HEK293 (cell line): ENCODE data around the gene PKP4.
"Not testable (repeated sequence)": the region's sequence is repeated elsewhere in the genome, so short reads cannot be mapped to it uniquely, and the experiment has no call there.

Experiments
- CTCF ChIA-PET: fragments of 350-600 bp; formaldehyde crosslinking; extraction: SDS; loops from one replicate; lab custom pipeline; 2021; ENCODE audit warnings: antibody characterized with exemption; lab: Yijun Ruan, JAX
- POLR2A ChIA-PET: fragments of 300-600 bp; formaldehyde crosslinking; extraction: SDS; loops from one replicate; lab custom pipeline; 2020; ENCODE audit warnings: antibody characterized with exemption, inconsistent platforms; lab: Yijun Ruan, JAX
- H3K27ac ChIP-seq: fragments of 200-500 bp; sonication (Bioruptor generic); 2 replicates; pipeline ENCODE4 v1.5.1; 2014; ENCODE audit warnings: low read depth, low read length, control low read depth, inconsistent platforms; ENCODE audit errors: extremely low read depth
- H3K36me3 ChIP-seq, 2 experiments: fragments of 200-500 bp in 1 of 2; sonication (Bioruptor generic) in 1 of 2; 1 replicate in 1 of 2; 2 replicates in 1 of 2; pipeline ENCODE4 v1.5.1; 2014 to 2017; ENCODE audit warnings: inconsistent platforms in 2 of 2, low read length in 2 of 2; ENCODE audit not compliant: control insufficient read depth in 2 of 2, insufficient read depth in 1 of 2
- H3K4me1 ChIP-seq: fragments of 200-500 bp; sonication (Bioruptor generic); 2 replicates; pipeline ENCODE4 v1.5.1; 2014; ENCODE audit warnings: mild to moderate bottlenecking, low read length, inconsistent platforms; ENCODE audit not compliant: control insufficient read depth, insufficient read depth
- H3K4me3 ChIP-seq: 2 replicates; pipeline ENCODE4 v1.5.1; 2011; ENCODE audit warnings: low read depth, mild to moderate bottlenecking, control low read depth, low read length, moderate library complexity
- H3K9me3 ChIP-seq: fragments of 200-500 bp; sonication (Bioruptor generic); 2 replicates; pipeline ENCODE4 v1.5.1; 2014; ENCODE audit warnings: low read depth, low read length, inconsistent platforms; ENCODE audit not compliant: control insufficient read depth, insufficient read depth
- GFI1B ChIP-seq: fragments of 450-650 bp; formaldehyde crosslinking; IDR thresholded peaks from 2 replicates; pipeline ENCODE4 v1.5.1; 2016; ENCODE audit warnings: missing biosample characterization, missing genetic modification characterization
- GLI4 ChIP-seq: fragments of 450-650 bp; formaldehyde crosslinking; IDR thresholded peaks from 2 replicates; pipeline ENCODE4 v1.5.1; 2016; ENCODE audit warnings: missing biosample characterization, missing genetic modification characterization
- GLIS1 ChIP-seq: fragments of 450-650 bp; formaldehyde crosslinking; IDR thresholded peaks from 2 replicates; pipeline ENCODE4 v1.5.1; 2016; ENCODE audit warnings: missing biosample characterization, missing genetic modification characterization
- ZEB2 ChIP-seq: fragments of 450-650 bp; formaldehyde crosslinking; IDR thresholded peaks from 2 replicates; pipeline ENCODE4 v1.5.1; 2016; ENCODE audit warnings: missing biosample characterization, missing genetic modification characterization
- ZNF24 ChIP-seq: fragments of 450-650 bp; formaldehyde crosslinking; IDR thresholded peaks from 2 replicates; pipeline ENCODE4 v1.5.1; 2016; ENCODE audit warnings: missing biosample characterization, missing genetic modification characterization
- ZNF510 ChIP-seq: fragments of 450-650 bp; formaldehyde crosslinking; IDR thresholded peaks from 2 replicates; pipeline ENCODE4 v1.5.1; 2018; ENCODE audit warnings: mild to moderate bottlenecking, missing genetic modification characterization, missing biosample characterization; ENCODE audit not compliant: insufficient replicate concordance
- ZNF558 ChIP-seq: fragments of 450-650 bp; formaldehyde crosslinking; IDR thresholded peaks from 2 replicates; pipeline ENCODE4 v1.5.1; 2016; ENCODE audit warnings: missing biosample characterization, missing genetic modification characterization
- ZNF561 ChIP-seq: fragments of 450-650 bp; IDR thresholded peaks from 2 replicates; pipeline ENCODE4 v1.5.1; 2018; ENCODE audit warnings: missing biosample characterization, missing genetic modification characterization, borderline replicate concordance
- ZNF629 ChIP-seq: fragments of 450-650 bp; formaldehyde crosslinking; IDR thresholded peaks from 2 replicates; pipeline ENCODE4 v1.5.1; 2017; ENCODE audit warnings: missing biosample characterization, missing genetic modification characterization
- ZNF664 ChIP-seq: fragments of 450-650 bp; formaldehyde crosslinking; IDR thresholded peaks from 2 replicates; pipeline ENCODE4 v1.5.1; 2016; ENCODE audit warnings: missing biosample characterization, missing genetic modification characterization
- ZNF776 ChIP-seq: fragments of 450-650 bp; formaldehyde crosslinking; IDR thresholded peaks from 2 replicates; pipeline ENCODE4 v1.5.0; 2017; ENCODE audit warnings: missing biosample characterization, missing genetic modification characterization, borderline replicate concordance
- ZSCAN16 ChIP-seq: fragments of 450-650 bp; formaldehyde crosslinking; IDR thresholded peaks from 2 replicates; pipeline ENCODE4 v1.5.1; 2016; ENCODE audit warnings: missing biosample characterization, missing genetic modification characterization
- TF ChIP-seq, protein P1 (sequence below): fragments of 450-650 bp; formaldehyde crosslinking; IDR thresholded peaks from 2 replicates; pipeline ENCODE4 v1.5.0; 2017; ENCODE audit warnings: missing biosample characterization, missing genetic modification characterization, borderline replicate concordance
- TF ChIP-seq, protein P2 (sequence below): fragments of 450-650 bp; formaldehyde crosslinking; optimal IDR thresholded peaks from 2 replicates; pipeline ENCODE3; 2016; ENCODE audit warnings: missing biosample characterization, mild to moderate bottlenecking, missing genetic modification characterization
- TF ChIP-seq, protein P3 (sequence below): fragments of 450-650 bp; formaldehyde crosslinking; IDR thresholded peaks from 2 replicates; pipeline ENCODE4 v1.5.1; 2016; ENCODE audit warnings: missing biosample characterization, missing genetic modification characterization
- TF ChIP-seq, protein P4 (sequence below): fragments of 450-650 bp; IDR thresholded peaks from 2 replicates; pipeline ENCODE4 v1.5.1; 2018; ENCODE audit warnings: missing biosample characterization, mild to moderate bottlenecking, missing genetic modification characterization

PKP4 gene

DNA sequence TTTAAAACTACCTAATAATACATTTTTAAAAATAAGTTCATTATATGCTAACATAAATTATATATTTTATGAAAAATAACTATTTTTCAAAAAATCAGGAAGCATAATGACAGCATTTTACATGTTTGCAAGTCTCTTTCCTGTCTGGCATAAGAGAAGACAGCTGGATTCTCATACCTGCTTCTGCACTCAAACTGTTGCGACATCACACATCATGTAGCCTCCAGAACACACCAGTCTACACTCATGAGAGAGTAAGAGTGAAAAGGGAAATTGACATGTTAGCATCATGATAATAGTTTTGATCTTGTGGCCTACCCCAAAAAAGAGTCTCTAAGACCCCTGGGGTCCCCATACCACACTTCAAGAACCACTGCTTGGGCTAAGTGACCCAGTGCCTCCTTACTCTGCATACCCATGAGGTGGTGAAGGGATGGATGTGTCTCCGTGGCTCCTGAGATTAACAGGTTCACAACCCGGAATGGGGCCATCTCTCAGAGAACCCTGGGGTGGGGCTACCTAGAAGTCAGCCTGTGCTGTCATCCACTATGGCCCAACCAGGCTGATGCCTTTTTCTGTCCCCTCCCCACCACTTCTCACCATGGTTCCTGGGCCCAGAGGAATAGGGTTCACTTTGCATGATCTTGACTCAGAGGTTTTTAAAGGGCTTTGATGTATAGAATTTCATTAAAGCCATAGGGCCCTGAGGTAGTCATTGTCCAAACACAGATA, 235.8 kb downstream of the PKP4 start (continued):
- TF ChIP-seq, protein P1, sequence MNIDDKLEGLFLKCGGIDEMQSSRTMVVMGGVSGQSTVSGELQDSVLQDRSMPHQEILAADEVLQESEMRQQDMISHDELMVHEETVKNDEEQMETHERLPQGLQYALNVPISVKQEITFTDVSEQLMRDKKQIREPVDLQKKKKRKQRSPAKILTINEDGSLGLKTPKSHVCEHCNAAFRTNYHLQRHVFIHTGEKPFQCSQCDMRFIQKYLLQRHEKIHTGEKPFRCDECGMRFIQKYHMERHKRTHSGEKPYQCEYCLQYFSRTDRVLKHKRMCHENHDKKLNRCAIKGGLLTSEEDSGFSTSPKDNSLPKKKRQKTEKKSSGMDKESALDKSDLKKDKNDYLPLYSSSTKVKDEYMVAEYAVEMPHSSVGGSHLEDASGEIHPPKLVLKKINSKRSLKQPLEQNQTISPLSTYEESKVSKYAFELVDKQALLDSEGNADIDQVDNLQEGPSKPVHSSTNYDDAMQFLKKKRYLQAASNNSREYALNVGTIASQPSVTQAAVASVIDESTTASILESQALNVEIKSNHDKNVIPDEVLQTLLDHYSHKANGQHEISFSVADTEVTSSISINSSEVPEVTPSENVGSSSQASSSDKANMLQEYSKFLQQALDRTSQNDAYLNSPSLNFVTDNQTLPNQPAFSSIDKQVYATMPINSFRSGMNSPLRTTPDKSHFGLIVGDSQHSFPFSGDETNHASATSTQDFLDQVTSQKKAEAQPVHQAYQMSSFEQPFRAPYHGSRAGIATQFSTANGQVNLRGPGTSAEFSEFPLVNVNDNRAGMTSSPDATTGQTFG, result no peak
- TF ChIP-seq, protein P2, sequence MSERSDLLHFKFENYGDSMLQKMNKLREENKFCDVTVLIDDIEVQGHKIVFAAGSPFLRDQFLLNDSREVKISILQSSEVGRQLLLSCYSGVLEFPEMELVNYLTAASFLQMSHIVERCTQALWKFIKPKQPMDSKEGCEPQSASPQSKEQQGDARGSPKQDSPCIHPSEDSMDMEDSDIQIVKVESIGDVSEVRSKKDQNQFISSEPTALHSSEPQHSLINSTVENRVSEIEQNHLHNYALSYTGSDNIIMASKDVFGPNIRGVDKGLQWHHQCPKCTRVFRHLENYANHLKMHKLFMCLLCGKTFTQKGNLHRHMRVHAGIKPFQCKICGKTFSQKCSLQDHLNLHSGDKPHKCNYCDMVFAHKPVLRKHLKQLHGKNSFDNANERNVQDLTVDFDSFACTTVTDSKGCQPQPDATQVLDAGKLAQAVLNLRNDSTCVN (tag by site-specific recombination), result no peak
- TF ChIP-seq, protein P3, sequence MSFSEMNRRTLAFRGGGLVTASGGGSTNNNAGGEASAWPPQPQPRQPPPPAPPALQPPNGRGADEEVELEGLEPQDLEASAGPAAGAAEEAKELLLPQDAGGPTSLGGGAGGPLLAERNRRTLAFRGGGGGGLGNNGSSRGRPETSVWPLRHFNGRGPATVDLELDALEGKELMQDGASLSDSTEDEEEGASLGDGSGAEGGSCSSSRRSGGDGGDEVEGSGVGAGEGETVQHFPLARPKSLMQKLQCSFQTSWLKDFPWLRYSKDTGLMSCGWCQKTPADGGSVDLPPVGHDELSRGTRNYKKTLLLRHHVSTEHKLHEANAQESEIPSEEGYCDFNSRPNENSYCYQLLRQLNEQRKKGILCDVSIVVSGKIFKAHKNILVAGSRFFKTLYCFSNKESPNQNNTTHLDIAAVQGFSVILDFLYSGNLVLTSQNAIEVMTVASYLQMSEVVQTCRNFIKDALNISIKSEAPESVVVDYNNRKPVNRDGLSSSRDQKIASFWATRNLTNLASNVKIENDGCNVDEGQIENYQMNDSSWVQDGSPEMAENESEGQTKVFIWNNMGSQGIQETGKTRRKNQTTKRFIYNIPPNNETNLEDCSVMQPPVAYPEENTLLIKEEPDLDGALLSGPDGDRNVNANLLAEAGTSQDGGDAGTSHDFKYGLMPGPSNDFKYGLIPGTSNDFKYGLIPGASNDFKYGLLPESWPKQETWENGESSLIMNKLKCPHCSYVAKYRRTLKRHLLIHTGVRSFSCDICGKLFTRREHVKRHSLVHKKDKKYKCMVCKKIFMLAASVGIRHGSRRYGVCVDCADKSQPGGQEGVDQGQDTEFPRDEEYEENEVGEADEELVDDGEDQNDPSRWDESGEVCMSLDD (tag by site-specific recombination), result no peak
- TF ChIP-seq, protein P4, sequence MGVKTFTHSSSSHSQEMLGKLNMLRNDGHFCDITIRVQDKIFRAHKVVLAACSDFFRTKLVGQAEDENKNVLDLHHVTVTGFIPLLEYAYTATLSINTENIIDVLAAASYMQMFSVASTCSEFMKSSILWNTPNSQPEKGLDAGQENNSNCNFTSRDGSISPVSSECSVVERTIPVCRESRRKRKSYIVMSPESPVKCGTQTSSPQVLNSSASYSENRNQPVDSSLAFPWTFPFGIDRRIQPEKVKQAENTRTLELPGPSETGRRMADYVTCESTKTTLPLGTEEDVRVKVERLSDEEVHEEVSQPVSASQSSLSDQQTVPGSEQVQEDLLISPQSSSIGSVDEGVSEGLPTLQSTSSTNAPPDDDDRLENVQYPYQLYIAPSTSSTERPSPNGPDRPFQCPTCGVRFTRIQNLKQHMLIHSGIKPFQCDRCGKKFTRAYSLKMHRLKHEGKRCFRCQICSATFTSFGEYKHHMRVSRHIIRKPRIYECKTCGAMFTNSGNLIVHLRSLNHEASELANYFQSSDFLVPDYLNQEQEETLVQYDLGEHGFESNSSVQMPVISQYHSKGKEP (tag by site-specific recombination), result no peak

DNA sequence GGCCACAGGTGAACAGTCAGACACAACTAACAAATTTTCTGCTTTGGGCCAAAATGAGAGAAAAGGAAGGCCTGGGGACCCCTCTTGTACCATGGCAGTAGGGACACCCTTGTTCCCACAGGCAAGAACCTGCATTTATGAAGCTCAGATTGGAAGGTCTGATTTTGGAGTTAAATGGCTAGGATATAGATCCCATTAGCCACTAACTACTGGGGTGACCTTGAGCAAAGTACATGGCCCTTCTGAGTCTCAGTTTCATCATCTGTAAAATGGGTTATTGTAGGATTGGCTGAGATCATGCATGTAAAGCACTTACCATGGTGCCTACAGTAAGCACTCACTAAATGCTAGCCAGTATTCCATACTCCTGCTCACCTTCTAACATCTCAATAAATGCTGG, 236.7 kb downstream of the PKP4 start:
- H3K27ac ChIP-seq, result no peak overlapping the region
- no peaks in the 10 kb centered on the region for H3K36me3 ChIP-seq
- H3K4me1 ChIP-seq, result no peaks in the 10 kb centered on the region
- POLR2A ChIA-PET, result no interaction called here
- H3K9me3 ChIP-seq, result no peaks in the 10 kb centered on the region
- no peak overlapping the region for H3K4me3 ChIP-seq
- no peak for TF ChIP-seq GFI1B
- TF ChIP-seq ZNF664 (tag by site-specific recombination), result peak; percentile 48; the same call in 1 of the 2 replicates
- TF ChIP-seq, all 188 proteins: peak for 1
- CTCF ChIA-PET, result no interaction called here

DNA sequence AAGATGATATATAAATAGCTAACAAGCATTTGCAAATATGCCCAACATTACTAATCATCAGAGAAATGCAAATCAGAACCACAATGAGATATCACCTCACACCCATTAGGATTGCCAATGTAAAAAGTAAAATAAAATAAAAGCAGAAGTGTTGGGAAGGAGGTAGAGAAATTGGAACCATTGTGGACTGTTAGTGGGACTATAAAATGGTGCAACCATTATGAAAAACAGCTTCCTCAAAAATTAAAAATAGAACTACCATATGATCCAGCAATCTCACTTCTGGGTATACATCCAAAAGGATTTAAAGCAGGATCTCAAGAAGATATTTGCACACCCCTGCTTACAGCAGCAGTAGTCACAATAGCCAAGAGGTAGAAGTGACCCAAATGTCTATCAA, 238.6 kb downstream of the PKP4 start:
- CTCF ChIA-PET, result interaction anchor here (1.2 to 1.7 kb wide), 2 partner anchors 58 to 671 kb away, joined by 4 read pairs; no protein-coding TSS in a partner anchor
- H3K4me1 ChIP-seq, result no peaks in the 10 kb centered on the region
- no peak for TF ChIP-seq ZNF510
- no peak for TF ChIP-seq GLI4 (tag by site-specific recombination)
- TF ChIP-seq ZSCAN16 (tag by site-specific recombination), result no peak
- TF ChIP-seq ZEB2 (tag by site-specific recombination), result no peak
- no peak for TF ChIP-seq ZNF629 (tag by site-specific recombination)
- no peak for TF ChIP-seq GLIS1 (tag by site-specific recombination)
- TF ChIP-seq ZNF24 (tag by site-specific recombination), result no peak
- TF ChIP-seq ZNF776 (tag by site-specific recombination), result no peak
- no peak for TF ChIP-seq ZNF558 (tag by site-specific recombination)
- no peak for TF ChIP-seq ZNF561 (tag by site-specific recombination)
- no peaks in the 10 kb centered on the region for H3K36me3 ChIP-seq
- no peaks in the 10 kb centered on the region for H3K9me3 ChIP-seq
- H3K4me3 ChIP-seq, result no peak overlapping the region
- POLR2A ChIA-PET, result no interaction called here
- H3K27ac ChIP-seq, result no peak overlapping the region

DNA sequence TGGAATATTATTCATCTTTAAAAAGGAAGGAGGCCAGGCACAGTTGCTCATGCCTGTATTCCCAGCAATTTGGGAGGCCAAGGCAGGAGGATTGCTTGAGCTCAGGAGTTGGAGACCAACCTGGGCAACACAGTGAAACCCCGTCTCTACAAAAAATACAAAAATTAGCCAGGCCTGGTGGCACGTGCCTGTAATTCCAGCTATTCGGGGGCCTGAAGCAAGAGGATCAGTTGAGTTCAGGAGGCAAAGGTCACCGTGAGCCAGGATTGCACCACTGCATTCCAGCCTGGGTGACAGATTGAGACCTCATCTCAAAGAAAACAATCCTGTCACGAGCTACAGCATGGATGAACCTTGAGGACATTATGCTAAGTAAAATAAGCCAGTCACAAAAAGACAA, 239.0 kb downstream of the PKP4 start:
- H3K4me3 ChIP-seq, H3K9me3 ChIP-seq, H3K27ac ChIP-seq, H3K4me1 ChIP-seq, H3K36me3 ChIP-seq, POLR2A ChIA-PET: not testable (repeated sequence)
- CTCF ChIA-PET, result interaction anchor here (1.7 kb wide), 1 partner anchor 671 kb away, joined by 4 read pairs; no protein-coding TSS in a partner anchor
